Fibroblast of the aortic adventitia (primary cell): ENCODE results near the gene SPTBN2. TPM values are rescaled to one million over a fixed set of nuclear protein-coding genes. Genes with fewer than 3 reads are reported as not detected.

Source experiments
- DNase-seq: peaks from one replicate; pipeline ENCODE4 v3.0.0-alpha.2; 2010; ENCODE audit warnings: low read depth
- H3K4me3 ChIP-seq: 2 replicates; pipeline ENCODE4 v1.5.1; 2011; ENCODE audit warnings: low read depth, mild to moderate bottlenecking, control low read depth, low read length, moderate library complexity
- CTCF ChIP-seq: IDR thresholded peaks from 2 replicates; pipeline ENCODE4 v1.5.1; 2011; ENCODE audit warnings: mild to moderate bottlenecking, low read length, control low read depth, inconsistent platforms; ENCODE audit not compliant: insufficient read depth
- total RNA-seq: library from RNA; depleted of rRNA; stranded (reverse); fragments of >200 nt; gene quantifications from 2 replicates; pipeline ENCODE4 v1.2.3, GENCODE V29; 2012; ENCODE audit warnings: low replicate concordance

Gene SPTBN2
- total RNA-seq, 1 donor: 0.27 TPM

GRCh38 chr11:66677599-66678375, 51.2 kb downstream of the SPTBN2 start, which contains the start of gene RBM4B:
RBM4B (minus strand) TSS chr11:66677887; CDS start chr11:66677079, 808 bp downstream.
- DNase-seq: peak; percentile 91
- peak within 1 kb of the TSS; percentile 82 for H3K4me3 ChIP-seq
- TF ChIP-seq CTCF: no peak

- peak overlapping the region; percentile 82 for H3K4me3 ChIP-seq
- no peak for TF ChIP-seq CTCF
- peak; percentile 18 for DNase-seq
Measured at GRCh38 chr11:66676931-66677598, 52.0 kb downstream of the SPTBN2 start.

GRCh38 chr11:66676282-66676919, 52.6 kb downstream of the SPTBN2 start:
- no peak for DNase-seq
- no peak for TF ChIP-seq CTCF
- H3K4me3 ChIP-seq: peak overlapping the region; percentile 82

GRCh38 chr11:66674964-66675602, 53.9 kb downstream of the SPTBN2 start:
- DNase-seq: no peak
- H3K4me3 ChIP-seq: no peak overlapping the region
- TF ChIP-seq CTCF: no peak

- no peak overlapping the region for H3K4me3 ChIP-seq
- DNase-seq: no peak
- no peak for TF ChIP-seq CTCF
Measured at GRCh38 chr11:66670816-66671215, 58.2 kb downstream of the SPTBN2 start.

- DNase-seq: no peak
- H3K4me3 ChIP-seq: no peak overlapping the region
- TF ChIP-seq CTCF: no peak
Measured at GRCh38 chr11:66665369-66665768, 63.6 kb downstream of the SPTBN2 start.
